ENCODE measurements around the gene DGKA. TPM values are rescaled to one million over a fixed set of nuclear protein-coding genes. Genes with fewer than 3 reads are reported as not detected.

Gene DGKA
- total and polyA plus RNA-seq, 4 experiments from 2014 or later: 195 to 1,410 (median 897) TPM

DNA sequence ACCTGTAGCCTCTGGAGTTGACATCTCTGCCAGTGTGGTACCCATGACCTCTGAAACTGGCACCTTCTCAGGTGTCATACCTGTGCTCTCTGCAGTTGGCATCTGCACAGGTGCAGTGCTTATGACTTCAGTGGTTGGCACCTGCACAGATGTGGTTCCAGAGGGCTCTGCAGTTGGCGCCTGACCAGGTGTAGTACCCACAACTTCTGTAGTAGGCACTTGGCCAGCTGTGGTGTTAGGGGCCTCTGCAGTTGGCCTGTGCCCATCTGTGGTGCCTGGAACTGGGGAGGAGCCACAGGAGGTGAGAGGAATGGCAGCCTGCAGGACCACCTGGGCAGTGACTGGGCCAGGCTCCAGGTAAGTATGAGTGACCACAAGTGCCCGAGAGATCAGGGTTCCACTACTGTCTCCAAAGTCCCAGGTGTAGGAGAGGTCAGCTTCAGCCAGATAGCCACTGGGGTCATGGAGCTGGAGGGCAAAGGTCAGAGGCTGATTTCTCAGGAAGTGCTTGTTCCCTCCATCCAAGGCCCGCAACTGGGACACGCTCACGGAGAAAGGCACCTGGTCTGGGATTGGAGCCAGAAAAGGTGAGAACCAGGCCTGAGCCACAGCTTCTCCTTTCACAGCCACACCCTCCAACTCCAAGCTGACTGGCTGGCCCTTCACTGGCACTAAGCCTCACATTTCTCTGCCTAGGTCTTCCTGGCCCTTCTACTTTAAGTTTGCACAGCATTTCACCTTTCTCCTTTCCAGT lies 26.3 kb downstream of the DGKA start:
- no peaks in the 10 kb centered on the region for H3K9me3 Mint-ChIP-seq
- H3K27me3 ChIP-seq (ENCODE audit: insufficient read depth, low read length): no peaks in the 10 kb centered on the region
- peak overlapping the region in 1 of 8 donors; percentile 34 for H3K4me3 Mint-ChIP-seq
- intact Hi-C loops (cut with micrococcal nuclease): loop anchor here (2.0 kb wide), 1 partner anchor 16 kb away; no protein-coding TSS in a partner anchor
- H3K4me3 ChIP-seq (ENCODE audit: low read length in 2 of 2): no peak overlapping the region
- H3K36me3 Mint-ChIP-seq: peaks cover 20 to 35% of the 10 kb centered on the region in 2 donors
- POLR2A ChIA-PET (ENCODE audit: partially characterized antibody): interaction anchor here (0.6 to 38.8 kb wide), 12 partner anchors 12 to 980 kb away, joined by 3 to 1214 read pairs (median 7); partner anchors contain the start of genes DGKA, ORMDL2, PA2G4 and PYM1
- peak overlapping the region; percentile 67 to 92 (median 87) for H3K27ac Mint-ChIP-seq
- peaks cover 21% of the 10 kb centered on the region for H3K36me3 ChIP-seq (ENCODE audit: insufficient read depth, low read length)
- CTCF ChIA-PET (ENCODE audit: partially characterized antibody): interaction anchor here (0.9 to 2.6 kb wide), 5 partner anchors 11 to 39 kb away, joined by 3 to 7 read pairs (median 4); no protein-coding TSS in a partner anchor
- no peaks in the 10 kb centered on the region for H3K9me3 ChIP-seq (ENCODE audit: control insufficient read depth in 1 of 2, low read length in 2 of 2)
- H3K4me1 ChIP-seq (ENCODE audit: insufficient read depth, low read length): peaks cover 21% of the 10 kb centered on the region
- peak overlapping the region; percentile 20 for H3K27ac ChIP-seq (ENCODE audit: low read depth, low read length)
- no peaks in the 10 kb centered on the region for H3K27me3 Mint-ChIP-seq
- DNase-seq: no peak
- H3K4me1 Mint-ChIP-seq: peaks cover 11 to 28% (median 18%) of the 10 kb centered on the region in 4 donors

DNA sequence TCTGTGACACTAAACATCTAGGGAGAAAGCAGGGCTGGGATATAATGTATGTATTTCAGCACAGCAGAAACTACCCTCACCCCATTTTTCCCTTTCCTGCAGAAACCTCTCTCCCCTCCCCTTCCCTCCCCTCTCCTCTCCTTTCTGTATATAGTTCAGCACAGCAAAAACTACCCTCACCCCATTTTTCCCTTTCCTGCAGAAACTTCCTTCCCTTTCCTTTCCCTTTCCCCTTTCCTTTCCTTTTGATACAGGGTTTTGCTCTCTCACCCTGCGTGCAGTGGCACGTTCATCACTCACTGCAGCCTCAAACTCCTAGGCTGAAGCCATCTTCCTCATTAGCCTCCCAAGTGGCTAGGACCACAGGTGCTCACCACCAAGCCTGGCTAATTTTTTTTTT lies 32.8 kb downstream of the DGKA start:
- intact Hi-C loops (cut with micrococcal nuclease): no loop called here
- ChIA-PET POLR2A (ENCODE audit: partially characterized antibody) (no interaction called here), CTCF (ENCODE audit: partially characterized antibody) (no interaction called here)
- no peaks in the 10 kb centered on the region for H3K27me3 Mint-ChIP-seq
- H3K36me3 Mint-ChIP-seq: peaks cover 0 to 5% of the 10 kb centered on the region in 2 donors
- no peak for DNase-seq
- Histone ChIP-seq H3K27me3 (ENCODE audit: insufficient read depth, low read length) (no peaks in the 10 kb centered on the region), H3K4me3 (ENCODE audit: low read length in 2 of 2) (no peak overlapping the region), H3K4me1 (ENCODE audit: insufficient read depth, low read length) (peaks cover 19% of the 10 kb centered on the region), H3K36me3 (ENCODE audit: insufficient read depth, low read length) (no peaks in the 10 kb centered on the region), H3K27ac (ENCODE audit: low read depth, low read length) (no peak overlapping the region), H3K9me3 (ENCODE audit: control insufficient read depth in 1 of 2, low read length in 2 of 2) (no peaks in the 10 kb centered on the region)
- H3K9me3 Mint-ChIP-seq: no peaks in the 10 kb centered on the region
- no peak overlapping the region for H3K4me3 Mint-ChIP-seq
- H3K27ac Mint-ChIP-seq: peak overlapping the region in 1 of 7 donors; percentile 46
- peaks cover 15 to 34% (median 23%) of the 10 kb centered on the region in 4 donors for H3K4me1 Mint-ChIP-seq

DNA sequence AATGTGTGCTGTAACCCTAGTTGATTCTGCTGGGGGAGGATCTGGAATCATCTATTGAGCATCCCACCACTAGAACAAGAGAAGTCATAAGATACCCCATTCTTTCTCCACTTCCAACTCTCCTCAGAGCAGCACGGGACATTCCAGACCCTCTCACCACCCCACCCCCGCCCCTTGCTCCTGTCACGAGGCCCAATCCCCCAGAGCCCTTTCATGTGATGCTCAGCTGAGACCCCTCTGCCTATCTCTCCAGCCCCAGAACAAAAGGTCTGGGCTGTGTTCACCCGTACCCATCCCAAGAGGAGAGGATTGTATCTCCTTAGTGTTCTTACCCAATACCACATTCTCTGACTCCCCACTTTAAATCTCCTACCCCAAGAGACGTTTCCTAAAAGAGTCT lies 34.3 kb downstream of the DGKA start:
- CTCF ChIA-PET (ENCODE audit: partially characterized antibody): no interaction called here

DNA sequence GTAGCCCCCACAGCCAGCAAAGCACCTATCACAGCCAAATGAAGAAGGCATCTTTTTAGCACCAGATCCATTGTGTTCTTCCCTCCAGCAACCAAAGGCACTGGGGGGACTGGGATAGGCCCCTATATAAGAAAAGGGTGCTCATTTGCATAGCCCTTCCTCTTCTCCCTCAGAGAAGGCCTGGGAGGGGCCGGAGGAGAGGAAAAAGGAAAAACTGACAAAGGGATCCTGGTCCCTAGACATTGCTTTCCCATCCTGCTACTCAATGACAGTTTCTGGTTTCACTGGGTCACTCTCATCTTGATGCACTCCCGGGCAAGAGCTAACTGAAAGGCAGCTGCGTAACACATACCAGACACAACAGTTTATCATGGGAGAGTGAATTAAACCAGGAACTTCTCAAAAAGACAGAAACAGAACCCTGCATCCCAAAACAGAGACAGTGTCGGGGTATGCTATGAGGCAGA lies 35.0 kb downstream of the DGKA start, which contains the start of gene PMEL:
TSS of gene PMEL (minus strand) at position 102 of the 467 bp plus-strand sequence. CDS start at position 71, 31 bp downstream.
- no peaks in the 10 kb centered on the region for H3K36me3 ChIP-seq (ENCODE audit: insufficient read depth, low read length)
- CTCF ChIA-PET (ENCODE audit: partially characterized antibody): no interaction called here
- Mint-ChIP-seq H3K27ac (peak within 1 kb of the TSS; percentile 22 to 92 (median 89)), H3K4me3 (peak within 1 kb of the TSS; percentile 86 to 96 (median 90)), H3K9me3 (no peaks in the 10 kb centered on the region), H3K27me3 (no peaks in the 10 kb centered on the region), H3K36me3 (peaks cover 0 to 5% of the 10 kb centered on the region in 2 donors), H3K4me1 (peaks cover 15 to 38% (median 24%) of the 10 kb centered on the region in 4 donors)
- no peaks in the 10 kb centered on the region for H3K9me3 ChIP-seq (ENCODE audit: control insufficient read depth in 1 of 2, low read length in 2 of 2)
- peak within 1 kb of the TSS; percentile 63 for H3K27ac ChIP-seq (ENCODE audit: low read depth, low read length)
- H3K4me3 ChIP-seq (ENCODE audit: low read length in 2 of 2): peak within 1 kb of the TSS; percentile 57 to 77
- intact Hi-C loops (cut with micrococcal nuclease): no loop called here
- DNase-seq: no peak
- H3K4me1 ChIP-seq (ENCODE audit: insufficient read depth, low read length): peaks cover 19% of the 10 kb centered on the region
- H3K27me3 ChIP-seq (ENCODE audit: insufficient read depth, low read length): no peaks in the 10 kb centered on the region
- POLR2A ChIA-PET (ENCODE audit: partially characterized antibody): interaction anchor here (1.6 kb wide), 1 partner anchor 8 kb away, joined by 6 read pairs; the partner anchor contains the start of gene RAB5B

More for the DNA sequence above, 34.3 kb downstream of the DGKA start:
- Mint-ChIP-seq H3K9me3 (no peaks in the 10 kb centered on the region), H3K27me3 (no peaks in the 10 kb centered on the region), H3K4me3 (peak overlapping the region in 5 of 8 donors; percentile 10 to 96 (median 56)), H3K4me1 (peaks cover 15 to 35% (median 23%) of the 10 kb centered on the region in 4 donors), H3K27ac (no peak overlapping the region), H3K36me3 (peaks cover 0 to 5% of the 10 kb centered on the region in 2 donors)
- Histone ChIP-seq H3K27me3 (ENCODE audit: insufficient read depth, low read length) (no peaks in the 10 kb centered on the region), H3K4me3 (ENCODE audit: low read length in 2 of 2) (no peak overlapping the region), H3K27ac (ENCODE audit: low read depth, low read length) (no peak overlapping the region), H3K4me1 (ENCODE audit: insufficient read depth, low read length) (peaks cover 19% of the 10 kb centered on the region), H3K36me3 (ENCODE audit: insufficient read depth, low read length) (no peaks in the 10 kb centered on the region), H3K9me3 (ENCODE audit: control insufficient read depth in 1 of 2, low read length in 2 of 2) (no peaks in the 10 kb centered on the region)
- intact Hi-C loops (cut with micrococcal nuclease): no loop called here
- DNase-seq: no peak
- POLR2A ChIA-PET (ENCODE audit: partially characterized antibody): interaction anchor here (1.6 kb wide), 1 partner anchor 9 kb away, joined by 6 read pairs; the partner anchor contains the start of gene RAB5B

DNA sequence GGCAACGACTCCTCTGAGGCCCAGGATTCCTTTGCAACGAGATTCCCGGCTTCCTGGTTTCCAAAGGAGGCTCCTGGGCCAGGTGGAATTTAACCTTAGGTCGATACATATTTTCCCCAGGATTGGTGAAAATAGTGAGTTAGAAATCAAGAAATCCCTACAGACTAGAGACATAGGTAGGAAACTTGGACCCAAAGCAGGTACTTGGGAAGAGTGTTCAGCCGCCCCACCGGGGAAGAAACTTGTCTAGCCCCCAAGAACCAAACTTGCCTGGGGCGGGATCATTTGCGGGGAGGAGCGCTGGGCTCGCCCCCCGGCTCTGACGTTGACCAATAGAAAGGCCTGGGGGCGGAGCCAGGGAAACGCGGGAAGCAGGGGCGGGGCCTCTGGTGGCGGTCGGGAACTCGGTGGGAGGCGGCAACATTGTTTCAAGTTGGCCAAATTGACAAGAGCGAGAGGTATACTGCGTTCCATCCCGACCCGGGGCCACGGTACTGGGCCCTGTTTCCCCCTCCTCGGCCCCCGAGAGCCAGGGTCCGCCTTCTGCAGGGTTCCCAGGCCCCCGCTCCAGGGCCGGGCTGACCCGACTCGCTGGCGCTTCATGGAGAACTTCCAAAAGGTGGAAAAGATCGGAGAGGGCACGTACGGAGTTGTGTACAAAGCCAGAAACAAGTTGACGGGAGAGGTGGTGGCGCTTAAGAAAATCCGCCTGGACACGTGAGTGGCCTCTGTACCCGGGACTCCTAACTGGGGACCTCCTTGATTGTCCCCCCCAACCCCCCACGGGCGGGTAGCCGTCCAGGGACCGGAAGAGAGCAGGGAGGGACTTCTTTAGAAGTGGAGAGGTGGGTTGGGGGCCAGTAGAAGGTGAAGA lies 35.7 kb downstream of the DGKA start, which contains the start of gene CDK2:
TSS of gene CDK2 (plus strand) at position 423 of the 874 bp plus-strand sequence. CDS start at position 602, 179 bp downstream.
- Mint-ChIP-seq H3K27ac (peak within 1 kb of the TSS; percentile 60 to 92 (median 89)), H3K36me3 (peaks cover 0 to 5% of the 10 kb centered on the region in 2 donors), H3K4me1 (peaks cover 15 to 38% (median 24%) of the 10 kb centered on the region in 4 donors), H3K4me3 (peak within 1 kb of the TSS; percentile 86 to 96 (median 90)), H3K9me3 (no peaks in the 10 kb centered on the region), H3K27me3 (no peaks in the 10 kb centered on the region)
- POLR2A ChIA-PET (ENCODE audit: partially characterized antibody): interaction anchor here (1.6 to 4.6 kb wide), 2 partner anchors 7 to 9 kb away, joined by 6 to 55 read pairs; partner anchors contain the start of gene RAB5B
- H3K27me3 ChIP-seq (ENCODE audit: insufficient read depth, low read length): no peaks in the 10 kb centered on the region
- CTCF ChIA-PET (ENCODE audit: partially characterized antibody): no interaction called here
- intact Hi-C loops (cut with micrococcal nuclease): no loop called here
- H3K9me3 ChIP-seq (ENCODE audit: control insufficient read depth in 1 of 2, low read length in 2 of 2): no peaks in the 10 kb centered on the region
- H3K27ac ChIP-seq (ENCODE audit: low read depth, low read length): peak within 1 kb of the TSS; percentile 63
- peaks cover 19% of the 10 kb centered on the region for H3K4me1 ChIP-seq (ENCODE audit: insufficient read depth, low read length)
- H3K4me3 ChIP-seq (ENCODE audit: low read length in 2 of 2): peak within 1 kb of the TSS; percentile 57 to 77
- DNase-seq: peak; percentile 76 to 85 (median 80)
- no peaks in the 10 kb centered on the region for H3K36me3 ChIP-seq (ENCODE audit: insufficient read depth, low read length)

DNA sequence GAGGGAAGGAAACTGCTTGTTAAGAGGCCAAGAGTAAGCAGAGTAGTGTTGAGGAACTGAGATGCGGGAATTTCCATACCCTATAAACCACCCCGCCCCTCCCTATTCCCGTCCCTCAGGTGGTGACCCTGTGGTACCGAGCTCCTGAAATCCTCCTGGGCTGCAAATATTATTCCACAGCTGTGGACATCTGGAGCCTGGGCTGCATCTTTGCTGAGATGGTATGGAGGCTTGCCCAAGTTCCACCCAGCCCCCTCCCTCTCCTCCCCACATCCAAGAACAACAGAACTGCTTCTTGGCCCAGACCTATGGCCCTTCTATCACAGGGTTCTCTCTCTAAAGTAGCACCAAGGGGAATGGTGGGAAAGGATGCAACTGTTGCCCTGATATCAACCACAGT lies 38.4 kb downstream of the DGKA start:
- ChIA-PET POLR2A (ENCODE audit: partially characterized antibody) (interaction anchor here (0.9 to 4.6 kb wide), 4 partner anchors 12 to 140 kb away, joined by 4 to 55 read pairs (median 8); partner anchors contain the start of genes DGKA and DNAJC14), CTCF (ENCODE audit: partially characterized antibody) (interaction anchor here (1.1 to 1.9 kb wide), 5 partner anchors 12 to 43 kb away, joined by 3 to 7 read pairs (median 5); no protein-coding TSS in a partner anchor)
- no peak overlapping the region for H3K27ac Mint-ChIP-seq
- Histone ChIP-seq H3K36me3 (ENCODE audit: insufficient read depth, low read length) (no peaks in the 10 kb centered on the region), H3K4me3 (ENCODE audit: low read length in 2 of 2) (no peak overlapping the region), H3K27me3 (ENCODE audit: insufficient read depth, low read length) (no peaks in the 10 kb centered on the region), H3K27ac (ENCODE audit: low read depth, low read length) (no peak overlapping the region), H3K9me3 (ENCODE audit: control insufficient read depth in 1 of 2, low read length in 2 of 2) (no peaks in the 10 kb centered on the region), H3K4me1 (ENCODE audit: insufficient read depth, low read length) (peaks cover 32% of the 10 kb centered on the region)
- H3K27me3 Mint-ChIP-seq: no peaks in the 10 kb centered on the region
- DNase-seq: no peak
- H3K36me3 Mint-ChIP-seq: peaks cover 0 to 5% of the 10 kb centered on the region in 2 donors
- H3K4me1 Mint-ChIP-seq: peaks cover 16 to 38% (median 24%) of the 10 kb centered on the region in 4 donors
- H3K9me3 Mint-ChIP-seq: no peaks in the 10 kb centered on the region
- intact Hi-C loops (cut with micrococcal nuclease): no loop called here
- no peak overlapping the region for H3K4me3 Mint-ChIP-seq
